A549 treated with CORT108297 at 1 μM for 4 hours (cell line): ENCODE measurements around the gene CACNB2. TPM values are rescaled to one million over a fixed set of nuclear protein-coding genes. Genes with fewer than 3 reads are reported as not detected.

Experiments used
- total RNA-seq: library from RNA; stranded (reverse); fragments of 200-300 nt; extraction: Qiagen RNA extraction; gene quantifications from 5 replicates; pipeline ENCODE4 v1.2.3, GENCODE V29; 2022

CACNB2 gene
- 0.05 TPM in 1 of 5 replicates, not detected in the others for total RNA-seq

GRCh38 chr10:18140149-18140956 lies at the start of gene CACNB2:
TSS of gene CACNB2 (plus strand) at chr10:18140424.

Other genes with a start within 250 kb of the CACNB2 start
- gene SLC39A12, start 188.5 kb upstream of the CACNB2 start, total RNA-seq, result not detected in 5 replicates